Aorta (tissue), 5 donors: ENCODE measurements around the gene CAMKMT. TPM values are rescaled to one million over a fixed set of nuclear protein-coding genes. Genes with fewer than 3 reads are reported as not detected.

Experiments used
- ATAC-seq: fragments of 200-7000 bp; cut with Tn5 transposase; one replicate; pipeline ENCODE4 v1.9.1; 2022; ENCODE audit warnings: moderate library complexity; ENCODE audit not compliant: low FRiP score
- DNase-seq, 2 donors: peaks; one replicate each; pipeline ENCODE4 v3.0.0-alpha.2; 2020
- H3K27ac ChIP-seq, 2 donors: one replicate each; pipeline ENCODE4 v1.5.1; 2013; ENCODE audit warnings: low read length in 2 of 2, mild to moderate bottlenecking in 2 of 2, moderate library complexity in 2 of 2, control low read depth in 1 of 2, inconsistent platforms in 1 of 2, low read depth in 1 of 2
- H3K27me3 ChIP-seq, 2 donors: one replicate each; pipeline ENCODE4 v1.6.1; 2013; ENCODE audit warnings: control low read depth in 1 of 2, low read length in 1 of 2, mild to moderate bottlenecking in 1 of 2, moderate library complexity in 1 of 2; ENCODE audit not compliant: insufficient read depth in 2 of 2, control insufficient read depth in 1 of 2
- H3K36me3 ChIP-seq, 2 donors: one replicate each; pipeline ENCODE4 v1.6.1; 2013; ENCODE audit warnings: control low read depth in 1 of 2, low read length in 1 of 2, mild to moderate bottlenecking in 1 of 2; ENCODE audit not compliant: insufficient read depth in 2 of 2, control insufficient read depth in 1 of 2
- H3K4me1 ChIP-seq, 2 donors: one replicate each; pipeline ENCODE4 v1.6.1; 2013; ENCODE audit warnings: low read length in 2 of 2, control low read depth in 1 of 2, mild to moderate bottlenecking in 1 of 2, moderate library complexity in 1 of 2; ENCODE audit not compliant: insufficient read depth in 2 of 2, control insufficient read depth in 1 of 2
- H3K4me3 ChIP-seq, 2 donors: one replicate each; pipeline ENCODE4 v1.5.1; 2013; ENCODE audit warnings: low read length in 2 of 2, control low read depth in 1 of 2, mild to moderate bottlenecking in 1 of 2
- H3K9me3 ChIP-seq: one replicate; pipeline ENCODE4 v1.6.1; 2013; ENCODE audit warnings: mild to moderate bottlenecking, low read length; ENCODE audit not compliant: control insufficient read depth
- WGBS, 2 donors: extraction: QIAGEN DNeasy Blood & Tissue Kit; methylation state at CpG; one replicate each; pipeline ENCODE4 v1.1.7; 2013; 5-methylcytosine and 5-hydroxymethylcytosine counted together
- intact Hi-C, 2 donors: fragments of 100-400 bp; cut with DNase I; formaldehyde crosslinking; loops; one replicate each; pipeline versions ENCODE4 v1.14.2 to v1.15.0; 2022
- polyA plus RNA-seq, 2 donors: library from polyadenylated mRNA; stranded (reverse); fragments of 200-250 nt; gene quantifications; one replicate each; pipeline ENCODE4 v1.2.3, GENCODE V29; 2013
- total RNA-seq, 2 donors: library from RNA; stranded (reverse); fragmentation: NEBNext Ultra II Directional; extraction: Animal tissue kit (Norgen Biotek cat#: 25700); gene quantifications; one replicate each; pipeline ENCODE4 v1.2.1, GENCODE V29; 2021
- donor health status: healthy with polysubstance abuse.
- donor health status: Bipolar disorder and iron deficiency.
- donor health status: DM: no; HTN: no; CAD: no.
- donor health status: DM: no; HTN: no; CAD: no.
- donor health status: DM: yes; HTN: yes; CAD: no.

CAMKMT gene
- total and polyA plus RNA-seq, 4 donors = 3.1 to 15.2 (median 11.9) TPM

DNA sequence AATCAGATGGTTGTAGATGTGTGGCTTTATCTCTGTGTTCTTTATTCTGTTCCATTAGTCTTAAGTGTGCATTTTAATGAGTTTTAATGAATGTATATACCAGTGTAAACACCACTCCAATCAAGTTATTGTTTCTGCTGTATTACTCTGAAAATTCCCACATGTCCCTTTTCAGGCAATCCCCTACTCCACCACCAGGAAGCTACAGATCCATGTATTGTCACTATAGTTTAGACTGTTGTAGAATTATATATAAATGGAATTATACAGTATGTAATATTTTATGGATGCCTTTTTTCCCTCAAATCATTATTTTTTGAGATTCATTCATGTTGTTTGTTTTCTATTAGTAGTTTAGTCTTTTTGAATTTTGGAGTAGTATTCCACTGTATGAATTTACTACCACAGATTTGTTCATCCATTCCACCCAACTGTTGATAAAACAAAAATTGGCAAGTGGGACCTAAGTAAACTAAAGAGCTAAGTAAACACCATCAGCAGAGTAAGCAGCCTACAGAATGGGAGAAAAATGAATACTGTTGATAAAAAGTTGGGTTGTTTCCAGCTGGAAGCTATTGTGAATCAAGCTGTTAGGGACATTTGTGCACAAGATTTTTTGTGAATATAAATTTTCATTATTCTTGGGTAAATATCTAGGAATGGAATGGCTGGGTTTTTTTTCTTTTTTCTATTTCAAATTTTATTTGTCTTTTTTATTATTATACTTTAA, 262.0 kb downstream of the CAMKMT start:
- H3K36me3 ChIP-seq = no peaks in the 10 kb centered on the region
- no peak for DNase-seq
- H3K4me1 ChIP-seq = no peaks in the 10 kb centered on the region
- no peaks in the 10 kb centered on the region for H3K27me3 ChIP-seq
- no peak for ATAC-seq
- intact Hi-C loops = no loop called here
- no peak overlapping the region for H3K4me3 ChIP-seq
- no peak overlapping the region for H3K27ac ChIP-seq
- H3K9me3 ChIP-seq = no peaks in the 10 kb centered on the region

DNA sequence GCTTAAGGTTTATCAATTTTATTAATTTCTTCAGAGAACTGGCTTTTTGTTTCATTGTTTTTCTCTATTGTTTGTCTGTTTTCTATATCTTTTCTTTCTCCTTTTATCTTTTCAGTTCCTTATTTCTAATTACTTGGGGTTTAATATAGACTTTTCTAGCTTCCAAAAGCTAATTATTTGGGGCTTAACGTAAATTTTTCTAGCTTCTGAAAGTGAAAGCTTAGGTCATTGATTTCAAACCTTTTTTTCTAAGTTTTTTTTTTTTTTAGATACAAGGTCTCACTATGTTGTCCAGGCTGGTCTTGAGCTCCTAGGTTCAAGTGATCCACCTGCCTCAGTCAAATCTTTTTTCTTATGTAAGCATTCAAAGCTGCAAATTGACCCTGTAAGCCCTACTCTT, 266.6 kb downstream of the CAMKMT start:
- WGBS, 2 donors = 98 to 99% methylated on average over 1 of the region's 1 CpG
- H3K27ac ChIP-seq = no peak overlapping the region
- ATAC-seq (no peak), DNase-seq (no peak)
- no peaks in the 10 kb centered on the region for H3K4me1 ChIP-seq
- intact Hi-C loops = no loop called here
- no peak overlapping the region for H3K4me3 ChIP-seq
- H3K36me3 ChIP-seq = no peaks in the 10 kb centered on the region
- H3K27me3 ChIP-seq = no peaks in the 10 kb centered on the region
- H3K9me3 ChIP-seq = peaks cover 1% of the 10 kb centered on the region

DNA sequence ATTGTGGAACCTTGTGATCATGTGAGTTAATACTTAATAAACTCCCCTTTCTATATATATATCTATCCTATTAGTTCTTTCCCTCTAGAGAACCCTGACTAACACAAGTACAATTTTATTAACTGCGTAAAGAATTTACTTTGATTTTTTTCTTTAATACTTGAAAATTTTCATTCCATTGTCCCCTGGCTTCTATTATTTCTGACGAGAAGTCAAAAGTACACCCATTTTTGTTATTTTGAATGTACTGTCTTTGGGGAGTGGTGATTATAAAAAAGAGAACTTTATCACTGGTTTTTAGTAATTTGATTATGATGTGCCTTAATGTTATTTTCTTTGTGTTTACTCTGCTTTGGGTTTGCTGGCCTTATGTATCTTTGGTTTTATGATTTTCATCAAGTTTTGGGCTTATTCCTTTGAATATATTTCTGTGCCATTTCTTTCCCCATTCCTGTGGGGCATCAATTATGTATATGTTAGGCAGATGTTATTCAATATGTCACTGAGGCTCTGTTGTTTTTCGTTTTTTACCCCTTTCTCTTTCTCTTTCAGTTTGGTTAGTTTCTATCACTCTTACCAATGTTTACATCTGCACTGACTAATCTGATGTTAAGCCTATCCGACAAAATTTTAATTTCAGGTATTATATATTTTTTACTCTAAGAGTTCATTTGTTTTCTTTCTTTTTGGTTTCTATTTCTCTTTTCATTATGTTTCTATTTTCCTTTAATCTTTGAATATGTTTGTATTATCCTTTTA, 271.4 kb downstream of the CAMKMT start:
- no peak for ATAC-seq
- intact Hi-C loops = no loop called here
- 89 to 92% methylated on average over 4 of the region's 4 CpGs for WGBS, 2 donors
- Histone ChIP-seq H3K4me1 (no peaks in the 10 kb centered on the region), H3K9me3 (peaks cover 1% of the 10 kb centered on the region), H3K27ac (no peak overlapping the region), H3K4me3 (no peak overlapping the region), H3K27me3 (peaks cover 0 to 1% of the 10 kb centered on the region in 2 donors), H3K36me3 (no peaks in the 10 kb centered on the region)
- no peak for DNase-seq

DNA sequence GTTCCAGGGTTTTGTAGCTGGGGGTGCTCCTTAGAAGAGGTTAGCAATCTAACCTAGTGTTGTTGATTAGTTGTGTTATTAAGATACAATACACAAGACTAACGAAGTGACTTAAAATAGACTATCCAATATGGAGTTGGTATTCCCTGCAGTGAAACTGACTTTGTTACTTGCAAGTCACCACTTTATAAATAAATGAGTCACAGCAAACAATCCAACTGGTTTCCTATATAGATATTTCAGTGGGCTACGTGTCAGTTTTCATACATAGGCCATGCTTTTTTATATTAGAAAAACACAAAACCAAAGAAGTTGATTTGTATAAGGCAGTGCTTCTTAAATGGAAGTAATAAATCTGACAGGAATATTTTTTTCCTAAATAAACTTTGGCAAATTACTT, 274.0 kb downstream of the CAMKMT start:
- H3K9me3 ChIP-seq = peaks cover 1% of the 10 kb centered on the region
- DNase-seq = no peak
- no peak for ATAC-seq
- no peaks in the 10 kb centered on the region for H3K4me1 ChIP-seq
- no peak overlapping the region for H3K4me3 ChIP-seq
- 93 to 94% methylated on average over 2 of the region's 2 CpGs for WGBS, 2 donors
- intact Hi-C loops = no loop called here
- no peaks in the 10 kb centered on the region for H3K36me3 ChIP-seq
- H3K27ac ChIP-seq = no peak overlapping the region
- peaks cover 0 to 1% of the 10 kb centered on the region in 2 donors for H3K27me3 ChIP-seq

DNA sequence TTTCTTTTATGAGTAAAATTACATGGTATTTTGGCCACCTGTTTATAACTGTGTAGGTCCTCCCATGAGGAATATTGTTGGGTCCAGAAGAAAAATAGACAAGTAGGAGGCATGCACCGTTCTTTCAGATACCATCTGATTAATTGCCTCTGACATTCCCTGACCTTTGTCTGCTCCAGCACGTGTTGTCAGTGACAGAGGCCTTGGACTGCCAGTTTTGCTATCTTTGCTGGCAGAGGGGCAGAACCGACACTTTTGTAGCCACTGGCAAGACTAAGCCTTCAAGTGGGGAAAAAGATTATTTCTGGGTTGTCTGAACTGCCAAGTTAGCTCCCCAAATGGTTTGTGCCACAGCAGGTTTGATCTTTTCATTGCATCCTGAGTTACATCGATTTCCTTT, 276.9 kb downstream of the CAMKMT start:
- intact Hi-C loops = no loop called here
- Histone ChIP-seq H3K27ac (no peak overlapping the region), H3K27me3 (peaks cover 0 to 1% of the 10 kb centered on the region in 2 donors), H3K4me3 (no peak overlapping the region), H3K4me1 (no peaks in the 10 kb centered on the region), H3K36me3 (no peaks in the 10 kb centered on the region), H3K9me3 (no peaks in the 10 kb centered on the region)
- 26 to 30% methylated on average over 4 of the region's 4 CpGs for WGBS, 2 donors
- ATAC-seq (no peak), DNase-seq (no peak)

DNA sequence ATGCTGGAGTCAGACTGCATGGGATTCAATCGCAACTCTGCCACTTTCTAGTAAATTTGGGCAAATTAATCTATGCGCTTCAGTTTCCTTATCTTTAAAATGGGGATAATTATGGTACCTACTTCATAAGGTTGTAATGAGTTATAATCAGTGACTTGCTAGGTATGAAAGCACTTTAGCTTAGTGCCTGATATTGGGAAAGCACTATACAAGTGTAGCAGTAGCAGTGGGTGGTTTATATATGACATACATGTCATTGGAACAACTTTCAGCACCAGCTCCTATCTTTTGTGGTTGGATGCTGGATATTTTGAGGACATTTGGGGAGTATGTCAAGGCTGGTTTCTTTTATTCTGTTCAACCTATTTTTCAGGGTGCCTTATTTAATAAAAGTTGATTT, 277.7 kb downstream of the CAMKMT start:
- Histone ChIP-seq H3K4me1 (no peaks in the 10 kb centered on the region), H3K27ac (no peak overlapping the region), H3K9me3 (no peaks in the 10 kb centered on the region), H3K4me3 (no peak overlapping the region), H3K27me3 (peaks cover 0 to 1% of the 10 kb centered on the region in 2 donors), H3K36me3 (no peaks in the 10 kb centered on the region)
- no peak for DNase-seq
- 96 to 98% methylated on average over 2 of the region's 2 CpGs for WGBS, 2 donors
- intact Hi-C loops = no loop called here
- ATAC-seq = no peak

DNA sequence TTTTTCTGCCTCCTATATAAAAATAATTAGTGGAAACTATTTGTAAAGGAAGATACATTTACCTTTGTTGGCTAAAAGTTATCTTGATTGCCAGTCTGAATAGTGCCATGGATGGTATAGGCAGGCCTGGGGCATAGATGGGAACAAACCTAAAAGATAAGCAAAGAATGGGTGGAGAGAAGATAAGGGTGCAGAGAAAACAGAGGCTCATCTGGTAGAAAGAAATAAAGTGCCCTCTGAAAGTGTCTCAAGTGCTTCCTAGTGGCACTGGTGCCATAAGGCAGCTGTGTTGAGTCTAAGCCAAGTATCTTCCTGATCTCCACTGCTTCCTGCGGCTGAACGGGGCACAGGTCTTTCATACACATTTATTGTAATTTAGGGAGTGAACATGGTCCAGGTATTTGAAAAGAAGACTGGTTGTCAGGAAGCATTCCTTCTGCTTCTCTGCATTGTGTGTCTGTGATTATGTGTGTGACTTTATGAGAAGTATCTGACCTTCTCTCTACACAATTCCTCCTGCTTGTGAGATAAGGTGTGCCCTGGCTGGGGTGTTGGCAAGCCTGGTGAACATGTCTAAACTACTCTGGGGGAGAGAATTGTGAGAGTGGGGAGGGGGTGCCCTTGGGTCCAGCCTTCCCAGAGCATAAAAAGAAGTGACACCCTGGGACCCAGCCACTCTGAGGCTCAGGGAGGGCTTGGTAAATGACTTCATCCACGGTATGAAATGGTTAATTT, 280.5 kb downstream of the CAMKMT start:
- intact Hi-C loops = no loop called here
- ATAC-seq = no peak

DNA sequence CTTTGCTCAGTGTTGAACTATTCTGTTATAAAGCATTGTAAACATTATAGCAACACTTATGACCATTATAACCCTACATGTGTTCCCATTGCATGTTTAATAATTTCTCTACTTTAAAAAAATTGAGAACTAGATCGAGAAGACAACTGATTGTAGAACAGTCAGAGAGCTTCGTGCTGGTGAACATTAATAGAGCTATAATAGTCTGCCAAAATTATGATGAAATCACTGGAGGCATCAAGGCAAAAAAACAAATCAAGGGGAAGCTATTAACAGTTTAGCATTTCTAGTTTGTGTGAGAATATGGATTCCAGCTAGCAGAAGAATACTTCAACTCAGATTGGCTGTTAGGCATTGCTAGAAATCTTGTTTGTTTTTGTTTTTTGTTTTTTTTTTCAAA, 284.2 kb downstream of the CAMKMT start:
- ATAC-seq (no peak), DNase-seq (no peak)
- H3K27ac ChIP-seq = no peak overlapping the region
- WGBS, 2 donors = 37 to 50% methylated on average over 2 of the region's 2 CpGs
- H3K4me3 ChIP-seq = no peak overlapping the region
- no peaks in the 10 kb centered on the region for H3K9me3 ChIP-seq
- intact Hi-C loops = no loop called here
- H3K36me3 ChIP-seq = no peaks in the 10 kb centered on the region
- H3K27me3 ChIP-seq = no peaks in the 10 kb centered on the region
- no peaks in the 10 kb centered on the region for H3K4me1 ChIP-seq

More for the DNA sequence above, 280.5 kb downstream of the CAMKMT start:
- H3K27me3 ChIP-seq = no peaks in the 10 kb centered on the region
- WGBS, 2 donors = 87% methylated on average over 3 of the region's 3 CpGs
- H3K4me1 ChIP-seq = no peaks in the 10 kb centered on the region
- H3K9me3 ChIP-seq = no peaks in the 10 kb centered on the region
- DNase-seq = no peak
- no peak overlapping the region for H3K4me3 ChIP-seq
- no peaks in the 10 kb centered on the region for H3K36me3 ChIP-seq
- H3K27ac ChIP-seq = no peak overlapping the region
